HEK293 (cell line): ENCODE measurements around the gene LCNL1.

Source experiments
- FEZF1 ChIP-seq: fragments of 450-650 bp; formaldehyde crosslinking; IDR thresholded peaks from 2 replicates; pipeline ENCODE4 v1.5.1; 2016; ENCODE audit warnings: missing biosample characterization, missing genetic modification characterization
- HOXC10 ChIP-seq: sonication (generic); formaldehyde crosslinking; IDR thresholded peaks from 2 replicates; pipeline ENCODE4 v1.8.1; 2023; ENCODE audit warnings: mild to moderate bottlenecking, missing genetic modification reagents
- KLF10 ChIP-seq: fragments of 450-650 bp; IDR thresholded peaks from 2 replicates; pipeline ENCODE4 v1.5.1; 2018; ENCODE audit warnings: missing biosample characterization, mild to moderate bottlenecking, missing genetic modification characterization
- OVOL3 ChIP-seq: fragments of 450-650 bp; formaldehyde crosslinking; IDR thresholded peaks from 2 replicates; pipeline ENCODE4 v1.5.1; 2016; ENCODE audit warnings: missing biosample characterization, missing genetic modification characterization
- PBX3 ChIP-seq: sonication (generic); formaldehyde crosslinking; IDR thresholded peaks from 2 replicates; pipeline ENCODE4 v1.8.1; 2022; ENCODE audit warnings: mild to moderate bottlenecking, moderate library complexity, missing genetic modification reagents
- PRDM10 ChIP-seq: fragments of 450-650 bp; formaldehyde crosslinking; IDR thresholded peaks from 2 replicates; pipeline ENCODE4 v1.5.1; 2016; ENCODE audit warnings: missing biosample characterization, missing genetic modification characterization
- SP3 ChIP-seq: fragments of 450-650 bp; formaldehyde crosslinking; IDR thresholded peaks from 2 replicates; pipeline ENCODE4 v1.5.1; 2016; ENCODE audit warnings: missing biosample characterization, missing genetic modification characterization
- ZFP41 ChIP-seq: fragments of 450-650 bp; formaldehyde crosslinking; IDR thresholded peaks from 2 replicates; pipeline ENCODE4 v1.5.1; 2016; ENCODE audit warnings: missing biosample characterization, missing genetic modification characterization, borderline replicate concordance
- ZIC2 ChIP-seq: fragments of 450-650 bp; formaldehyde crosslinking; IDR thresholded peaks from 2 replicates; pipeline ENCODE4 v1.5.1; 2016; ENCODE audit warnings: missing biosample characterization, missing genetic modification characterization
- ZNF114 ChIP-seq: fragments of 450-650 bp; formaldehyde crosslinking; IDR thresholded peaks from 2 replicates; pipeline ENCODE4 v1.5.0; 2017; ENCODE audit warnings: missing biosample characterization, missing genetic modification characterization
- ZNF146 ChIP-seq: fragments of 450-650 bp; formaldehyde crosslinking; IDR thresholded peaks from 2 replicates; pipeline ENCODE4 v1.5.1; 2016; ENCODE audit warnings: missing biosample characterization, missing genetic modification characterization
- ZNF214 ChIP-seq: fragments of 450-650 bp; formaldehyde crosslinking; IDR thresholded peaks from 2 replicates; pipeline ENCODE4 v1.5.1; 2017; ENCODE audit warnings: missing biosample characterization, mild to moderate bottlenecking, missing genetic modification characterization, borderline replicate concordance
- ZNF280C ChIP-seq: fragments of 450-650 bp; formaldehyde crosslinking; IDR thresholded peaks from 2 replicates; pipeline ENCODE4 v1.5.1; 2016; ENCODE audit warnings: missing biosample characterization, missing genetic modification characterization
- ZNF362 ChIP-seq: fragments of 450-650 bp; formaldehyde crosslinking; IDR thresholded peaks from 2 replicates; pipeline ENCODE4 v1.5.1; 2016; ENCODE audit warnings: missing biosample characterization, missing genetic modification characterization
- ZNF394 ChIP-seq: fragments of 450-650 bp; formaldehyde crosslinking; IDR thresholded peaks from 2 replicates; pipeline ENCODE4 v1.5.1; 2016; ENCODE audit warnings: missing biosample characterization, missing genetic modification characterization, mild to moderate bottlenecking, moderate library complexity, borderline replicate concordance
- ZNF398 ChIP-seq: fragments of 450-650 bp; formaldehyde crosslinking; IDR thresholded peaks from 2 replicates; pipeline ENCODE4 v1.5.1; 2017; ENCODE audit warnings: missing biosample characterization, missing genetic modification characterization
- ZNF48 ChIP-seq: fragments of 450-650 bp; formaldehyde crosslinking; IDR thresholded peaks from 2 replicates; pipeline ENCODE4 v1.5.1; 2016; ENCODE audit warnings: missing biosample characterization, missing genetic modification characterization
- ZNF521 ChIP-seq: fragments of 450-650 bp; formaldehyde crosslinking; IDR thresholded peaks from 2 replicates; pipeline ENCODE4 v1.5.1; 2017; ENCODE audit warnings: missing biosample characterization, mild to moderate bottlenecking, missing genetic modification characterization
- ZNF560 ChIP-seq: fragments of 450-650 bp; formaldehyde crosslinking; IDR thresholded peaks from 2 replicates; pipeline ENCODE4 v1.5.1; 2017; ENCODE audit warnings: missing biosample characterization, missing genetic modification characterization, borderline replicate concordance
- ZNF580 ChIP-seq: fragments of 450-650 bp; formaldehyde crosslinking; IDR thresholded peaks from 2 replicates; pipeline ENCODE4 v1.5.1; 2016; ENCODE audit warnings: missing biosample characterization, missing genetic modification characterization
- ZNF701 ChIP-seq: fragments of 450-650 bp; formaldehyde crosslinking; IDR thresholded peaks from 2 replicates; pipeline ENCODE4 v1.5.1; 2016; ENCODE audit warnings: missing biosample characterization, missing genetic modification characterization
- ZNF704 ChIP-seq: fragments of 450-650 bp; formaldehyde crosslinking; IDR thresholded peaks from 2 replicates; pipeline ENCODE4 v1.5.1; 2016; ENCODE audit warnings: missing biosample characterization, missing genetic modification characterization
- ZNF777 ChIP-seq: fragments of 450-650 bp; formaldehyde crosslinking; IDR thresholded peaks from 2 replicates; pipeline ENCODE4 v1.5.1; 2017; ENCODE audit warnings: missing biosample characterization, missing genetic modification characterization, borderline replicate concordance
- ZSCAN5A ChIP-seq: fragments of 450-650 bp; formaldehyde crosslinking; IDR thresholded peaks from 2 replicates; pipeline ENCODE4 v1.5.1; 2016; ENCODE audit warnings: missing biosample characterization, missing genetic modification characterization
- ZXDB ChIP-seq: fragments of 450-650 bp; formaldehyde crosslinking; IDR thresholded peaks from 2 replicates; pipeline ENCODE4 v1.5.1; 2016; ENCODE audit warnings: missing biosample characterization, missing genetic modification characterization

Gene LCNL1

GRCh38 chr9:136949817-136950655 is 32.8 kb upstream of the LCNL1 start (continued):
- peak; percentile 86 for TF ChIP-seq PRDM10 (tag by site-specific recombination)
- 0 out of 2 replicates have a peak, but pooled peaks have one; percentile 43 for TF ChIP-seq OVOL3 (tag by site-specific recombination)
- TF ChIP-seq KLF10 (tag by site-specific recombination) = peak; percentile 44; the same call in 1 of the 2 replicates
- TF ChIP-seq HOXC10 (CRISPR knock-in tag) = no peak
- peak; percentile 67; the same call in 1 of the 2 replicates for TF ChIP-seq ZNF394 (tag by site-specific recombination)
- peak; percentile 13; the same call in 1 of the 2 replicates for TF ChIP-seq PBX3 (CRISPR knock-in tag)
- no peak for TF ChIP-seq ZFP41
- no peak for TF ChIP-seq ZNF701
- no peak for TF ChIP-seq ZNF580 (tag by site-specific recombination)
- TF ChIP-seq ZNF114 (tag by site-specific recombination) = no peak
- TF ChIP-seq ZXDB (tag by site-specific recombination) = peak; percentile 61; the same call in 1 of the 2 replicates
- no peak for TF ChIP-seq ZNF777
- no peak for TF ChIP-seq ZNF521 (tag by site-specific recombination)
- no peak for TF ChIP-seq ZSCAN5A
- TF ChIP-seq ZNF280C (tag by site-specific recombination) = no peak
- TF ChIP-seq ZNF48 (tag by site-specific recombination) = no peak
- peak; percentile 60 for TF ChIP-seq ZNF398 (tag by site-specific recombination)
- TF ChIP-seq ZNF362 (tag by site-specific recombination) = no peak
- peak; percentile 77 for TF ChIP-seq SP3 (tag by site-specific recombination)
- TF ChIP-seq ZIC2 (tag by site-specific recombination) = peak; percentile 96
- 0 out of 2 replicates have a peak, but pooled peaks have one; percentile 12 for TF ChIP-seq FEZF1 (tag by site-specific recombination)
- no peak for TF ChIP-seq ZNF704 (tag by site-specific recombination)
- TF ChIP-seq ZNF214 (tag by site-specific recombination) = no peak
- TF ChIP-seq ZNF560 (tag by site-specific recombination) = no peak
- no peak for TF ChIP-seq ZNF146
